ENCODE measurements around the gene XPR1.

DNA sequence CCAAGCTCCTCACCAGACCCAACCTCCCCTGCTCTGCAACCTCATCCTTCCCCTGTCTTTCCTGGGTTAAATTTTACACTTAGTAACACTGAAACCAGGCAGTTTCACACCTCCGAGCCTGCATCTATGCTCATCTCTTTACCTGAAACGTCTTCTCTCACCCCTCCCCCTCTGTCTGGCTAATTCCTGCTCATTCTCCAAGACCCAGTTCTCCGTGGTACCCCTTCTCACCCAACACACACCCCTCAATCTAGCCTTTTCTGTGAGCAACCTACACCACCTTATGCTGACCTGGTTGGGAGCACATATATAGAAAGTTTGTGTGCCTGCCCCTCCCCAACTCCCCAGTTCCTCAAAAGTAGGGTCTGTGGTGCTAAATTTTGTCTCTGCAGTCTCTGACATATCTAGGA is 277.2 kb downstream of the XPR1 start:
- TF ChIP-seq, protein P1, sequence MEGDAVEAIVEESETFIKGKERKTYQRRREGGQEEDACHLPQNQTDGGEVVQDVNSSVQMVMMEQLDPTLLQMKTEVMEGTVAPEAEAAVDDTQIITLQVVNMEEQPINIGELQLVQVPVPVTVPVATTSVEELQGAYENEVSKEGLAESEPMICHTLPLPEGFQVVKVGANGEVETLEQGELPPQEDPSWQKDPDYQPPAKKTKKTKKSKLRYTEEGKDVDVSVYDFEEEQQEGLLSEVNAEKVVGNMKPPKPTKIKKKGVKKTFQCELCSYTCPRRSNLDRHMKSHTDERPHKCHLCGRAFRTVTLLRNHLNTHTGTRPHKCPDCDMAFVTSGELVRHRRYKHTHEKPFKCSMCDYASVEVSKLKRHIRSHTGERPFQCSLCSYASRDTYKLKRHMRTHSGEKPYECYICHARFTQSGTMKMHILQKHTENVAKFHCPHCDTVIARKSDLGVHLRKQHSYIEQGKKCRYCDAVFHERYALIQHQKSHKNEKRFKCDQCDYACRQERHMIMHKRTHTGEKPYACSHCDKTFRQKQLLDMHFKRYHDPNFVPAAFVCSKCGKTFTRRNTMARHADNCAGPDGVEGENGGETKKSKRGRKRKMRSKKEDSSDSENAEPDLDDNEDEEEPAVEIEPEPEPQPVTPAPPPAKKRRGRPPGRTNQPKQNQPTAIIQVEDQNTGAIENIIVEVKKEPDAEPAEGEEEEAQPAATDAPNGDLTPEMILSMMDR (IDR thresholded peaks at IDR 0.05; ENCODE audit: low read depth, low read length, poor library complexity, severe bottlenecking): no peak
- TF ChIP-seq EZH2phosphoT487 (IDR thresholded peaks at IDR 0.05; ENCODE audit: borderline replicate concordance, low read length): no peak

Data from DOHH2 (cell line).